PFSK-1 (cell line): ENCODE measurements around the gene BCL2L11.

Experiments used
- POLR2AphosphoS5 ChIP-seq: IDR thresholded peaks from 2 replicates; pipeline ENCODE4 v1.6.1; 2012; ENCODE audit warnings: low read depth, mild to moderate bottlenecking, control low read depth, low read length, moderate library complexity
- TAF1 ChIP-seq: IDR thresholded peaks from 2 replicates; pipeline ENCODE4 v1.6.1; 2012; ENCODE audit warnings: low read length, control low read depth, borderline replicate concordance; ENCODE audit not compliant: insufficient read depth

- TF ChIP-seq POLR2AphosphoS5: no peak
- no peak for TF ChIP-seq TAF1
Measured at GRCh38 chr2:111164078-111164477, 43.4 kb downstream of the BCL2L11 start.
